Right cardiac atrium (tissue), 5 donors: ENCODE measurements around the gene RADIL. TPM values are rescaled to one million over a fixed set of nuclear protein-coding genes. Genes with fewer than 3 reads are reported as not detected.
A peak's percentile ranks its signal among the peaks of the same experiment; 100 is the strongest.
"Not testable (repeated sequence)": the region's sequence is repeated elsewhere in the genome, so short reads cannot be mapped to it uniquely, and the experiment has no call there.

Experiments used
- ATAC-seq, 2 donors: fragments of 200-7000 bp; cut with Tn5 transposase; one replicate each; pipeline versions ENCODE4 v1.8.0 to v1.9.1; 2020; ENCODE audit warnings: moderate library complexity in 2 of 2, mild to moderate bottlenecking in 1 of 2
- DNase-seq, 3 donors: peaks; one replicate each; pipeline ENCODE4 v3.0.0-alpha.2; 2020
- H3K27ac ChIP-seq: one replicate; pipeline ENCODE4 v1.5.1; 2013; ENCODE audit warnings: mild to moderate bottlenecking, low read length, control low read depth, moderate library complexity
- H3K27me3 ChIP-seq: one replicate; pipeline ENCODE4 v1.6.1; 2013; ENCODE audit not compliant: control insufficient read depth, insufficient read depth
- H3K4me1 ChIP-seq: one replicate; pipeline ENCODE4 v1.6.1; 2013; ENCODE audit warnings: low read length; ENCODE audit not compliant: control insufficient read depth, insufficient read depth
- H3K4me3 ChIP-seq: one replicate; pipeline ENCODE4 v1.5.1; 2013; ENCODE audit warnings: low read length, control low read depth
- H3K9me3 ChIP-seq: one replicate; pipeline ENCODE4 v1.6.1; 2013; ENCODE audit warnings: low read length; ENCODE audit not compliant: control insufficient read depth
- whole genome bisulfite sequencing: extraction: QIAGEN DNeasy Blood & Tissue Kit; methylation state at CpG from one replicate; pipeline ENCODE4 v1.1.7; 2013; 5-methylcytosine and 5-hydroxymethylcytosine counted together
- intact Hi-C, 4 donors: fragments of 100-400 bp; cut with DNase I; formaldehyde crosslinking; loops; one replicate each; pipeline versions ENCODE4 v1.11.0 to v1.14.0; 2022 to 2023
- polyA plus RNA-seq: library from polyadenylated mRNA; stranded (reverse); fragments of 200-250 nt; gene quantifications from one replicate; pipeline ENCODE4 v1.2.3, GENCODE V29; 2013
- total RNA-seq, 4 donors: library from RNA; stranded (reverse); fragmentation: NEBNext Ultra II Directional; extraction: Animal tissue kit (Norgen Biotek cat#: 25700); gene quantifications; one replicate each; pipeline ENCODE4 v1.2.1, GENCODE V29; 2021
- donor health status: healthy with polysubstance abuse.
- donor health status: DM: no; HTN: yes; CAD: no.
- donor health status: DM: no; HTN: no; CAD: no.
- donor health status: DM: no; HTN: yes; CAD: no; lungs with severe emphysema.
- donor health status: DM: yes; HTN: yes; CAD: no.

RADIL gene
- total and polyA plus RNA-seq, 5 donors: 4.7 to 12.0 (median 8.6) TPM

DNA sequence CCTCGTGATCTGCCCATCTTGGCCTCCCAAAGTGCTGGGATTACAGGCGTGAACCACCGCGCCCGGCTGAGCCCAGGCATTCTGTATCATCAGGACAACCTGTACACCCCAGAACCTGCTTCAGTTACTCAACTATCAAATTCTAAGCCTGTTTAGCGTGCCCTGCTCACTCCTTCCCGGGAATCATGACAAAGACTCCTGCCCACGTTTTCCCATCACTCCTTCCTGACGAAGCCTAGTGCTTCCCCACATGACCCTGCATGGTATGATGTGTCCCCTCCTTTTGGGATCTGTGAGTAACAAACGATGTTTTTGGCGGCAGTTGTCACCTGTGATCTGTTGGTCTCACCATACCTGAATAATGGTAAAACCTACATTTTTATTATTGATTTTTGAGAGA, 12.2 kb upstream of the RADIL start:
- Histone ChIP-seq H3K9me3 (no peaks in the 10 kb centered on the region), H3K4me3 (no peak overlapping the region), H3K27ac (no peak overlapping the region), H3K27me3 (no peaks in the 10 kb centered on the region), H3K4me1 (no peaks in the 10 kb centered on the region)
- no peak for DNase-seq
- WGBS: 84% methylated on average over 11 of the region's 11 CpGs
- ATAC-seq: no peak
- intact Hi-C loops: no loop called here

DNA sequence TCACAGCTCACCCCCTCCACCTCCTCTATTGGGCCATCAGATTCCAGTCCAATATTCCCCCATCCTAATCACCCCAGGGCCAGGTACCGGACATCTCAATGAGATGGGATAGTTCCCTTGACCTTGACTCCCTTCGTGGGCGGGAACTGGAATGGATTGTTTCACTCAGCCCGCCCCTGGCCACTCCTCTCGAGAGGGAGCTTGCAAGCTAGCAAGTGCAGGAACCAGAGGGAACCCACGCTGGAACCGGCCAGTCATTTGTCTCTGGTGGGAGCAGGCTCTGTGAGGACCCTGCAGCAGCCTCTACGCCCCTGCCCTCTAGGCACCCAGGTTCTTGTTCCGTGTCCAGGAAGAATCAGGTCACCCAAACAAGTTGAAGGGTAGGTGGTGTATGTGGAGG, 11.0 kb upstream of the RADIL start:
- 90% methylated on average over 9 of the region's 9 CpGs for WGBS
- no peak for ATAC-seq

DNA sequence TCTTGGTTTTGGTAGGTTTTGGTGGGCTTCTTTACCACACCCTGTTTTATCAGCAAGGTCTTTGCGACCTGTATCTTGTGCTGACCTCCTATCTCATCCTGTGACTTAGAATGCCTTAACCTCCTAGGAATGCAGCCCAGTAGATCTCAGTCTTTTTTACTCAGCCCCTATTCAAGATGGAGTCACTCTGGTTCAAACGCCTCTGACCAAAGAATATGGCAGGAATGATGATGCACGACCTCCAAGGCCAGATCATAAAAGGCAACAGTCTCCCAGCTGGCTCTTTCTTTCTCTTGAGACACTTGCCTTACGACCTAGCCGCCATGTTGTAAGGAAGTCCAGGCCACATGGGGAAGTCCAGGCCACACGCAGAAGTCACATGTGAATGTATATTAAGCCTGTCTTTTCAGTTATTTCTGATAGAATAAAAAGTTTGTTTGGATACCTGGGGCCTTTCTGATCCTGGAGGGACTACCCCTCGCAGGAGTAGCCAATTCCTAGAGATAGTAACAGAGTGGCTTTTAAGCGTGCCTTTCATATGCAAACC, 10.5 kb upstream of the RADIL start:
- Histone ChIP-seq H3K4me3 (no peak overlapping the region), H3K9me3 (no peaks in the 10 kb centered on the region), H3K4me1 (no peaks in the 10 kb centered on the region), H3K27ac (no peak overlapping the region), H3K27me3 (no peaks in the 10 kb centered on the region)
- DNase-seq: no peak
- intact Hi-C loops: no loop called here
- no peak for ATAC-seq
- WGBS: 83% methylated on average over 8 of the region's 8 CpGs

More for the DNA sequence above, 11.0 kb upstream of the RADIL start:
- no peak overlapping the region for H3K4me3 ChIP-seq
- H3K9me3 ChIP-seq: no peaks in the 10 kb centered on the region
- no peaks in the 10 kb centered on the region for H3K27me3 ChIP-seq
- H3K27ac ChIP-seq: no peak overlapping the region
- intact Hi-C loops: no loop called here
- no peak for DNase-seq
- H3K4me1 ChIP-seq: no peaks in the 10 kb centered on the region

DNA sequence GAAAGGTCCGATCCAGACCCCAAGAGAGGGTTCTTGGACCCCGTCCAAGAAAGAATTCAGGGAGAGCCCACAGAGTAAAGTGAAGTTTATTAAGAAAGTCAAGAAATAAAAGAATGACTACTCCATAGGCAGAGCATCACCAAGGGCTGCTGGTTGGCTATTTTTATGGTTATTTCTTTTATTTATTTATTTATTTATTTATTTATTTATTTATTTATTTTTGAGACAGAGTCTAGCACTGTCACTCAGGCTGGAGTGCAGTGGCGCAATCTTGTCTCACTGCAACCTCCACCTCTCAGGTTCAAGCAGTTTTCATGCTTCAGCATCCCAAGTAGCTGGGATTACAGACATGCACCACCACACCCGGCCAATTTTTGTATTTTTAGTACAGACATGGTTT, 9.7 kb upstream of the RADIL start:
- intact Hi-C loops, H3K4me1 ChIP-seq, ATAC-seq, H3K4me3 ChIP-seq, H3K9me3 ChIP-seq, DNase-seq, H3K27ac ChIP-seq, H3K27me3 ChIP-seq: not testable (repeated sequence)
- WGBS: 71% methylated on average over 4 of the region's 4 CpGs

DNA sequence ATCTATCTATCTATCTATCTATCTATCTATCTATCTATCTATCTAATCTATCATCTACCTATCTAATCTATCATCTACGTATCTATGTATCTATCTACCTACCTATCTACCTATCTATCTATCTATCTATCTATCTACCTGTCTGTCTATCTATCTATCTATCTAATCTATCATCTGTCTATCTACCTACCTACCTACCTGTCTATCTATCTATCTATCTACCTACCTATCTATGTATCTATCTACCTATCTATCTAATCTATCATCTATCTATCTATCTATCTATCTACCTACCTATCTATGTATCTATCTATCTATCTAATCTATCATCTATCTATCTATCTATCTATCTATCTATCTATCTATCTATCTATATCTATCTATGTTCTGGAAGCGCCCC, 8.0 kb upstream of the RADIL start:
- H3K27me3 ChIP-seq, DNase-seq, H3K4me1 ChIP-seq, H3K27ac ChIP-seq, intact Hi-C loops, ATAC-seq, H3K4me3 ChIP-seq, H3K9me3 ChIP-seq: not testable (repeated sequence)
- 74% methylated on average over 2 of the region's 2 CpGs for WGBS

DNA sequence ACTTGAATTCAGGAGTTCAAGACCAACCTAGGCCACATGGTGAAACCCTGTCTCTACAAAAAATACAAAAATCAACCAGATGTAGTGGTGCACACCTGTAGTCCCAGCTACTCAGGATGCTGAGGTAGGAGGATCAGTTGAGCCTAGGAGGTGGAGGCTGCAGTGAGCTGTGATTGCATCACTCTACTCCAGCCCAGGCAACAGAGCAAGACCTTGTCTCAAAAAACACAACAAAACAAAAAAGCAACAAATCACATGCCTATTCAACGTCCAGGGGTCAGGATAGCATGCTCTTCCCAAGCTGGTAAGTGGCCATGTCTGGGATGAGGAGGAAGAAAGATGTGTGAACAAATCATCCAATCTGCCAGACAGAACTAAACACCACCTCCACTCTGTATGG, 6.2 kb upstream of the RADIL start:
- Histone ChIP-seq H3K4me3 (no peak overlapping the region), H3K4me1 (no peaks in the 10 kb centered on the region), H3K27me3 (no peaks in the 10 kb centered on the region), H3K9me3 (no peaks in the 10 kb centered on the region), H3K27ac (no peak overlapping the region)
- no peak for ATAC-seq
- DNase-seq: no peak
- WGBS: 63% methylated on average over 1 of the region's 1 CpG
- intact Hi-C loops: loop anchor here in 2 of 4 donors (5.0 to 10.0 kb wide), 3 partner anchors 55 to 95 kb away; no protein-coding TSS in a partner anchor

DNA sequence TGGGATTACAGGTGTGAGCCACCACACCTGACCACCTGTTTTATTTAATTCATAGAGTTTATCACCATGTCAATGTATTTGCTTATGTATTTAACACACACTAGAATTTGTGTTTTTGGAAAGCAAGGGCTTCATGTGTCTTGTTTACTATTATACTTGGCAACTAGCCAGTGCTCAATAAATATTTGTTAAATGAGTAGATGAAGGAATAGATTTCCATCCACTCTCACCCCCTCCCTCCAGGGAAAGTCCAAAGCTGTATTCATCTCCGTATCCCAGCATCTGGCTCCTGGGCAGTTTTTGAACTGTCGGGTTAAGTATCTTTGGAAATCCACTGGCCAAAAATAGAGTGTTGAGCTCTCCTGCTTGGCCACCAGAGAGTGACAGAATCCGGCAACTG, 4.6 kb upstream of the RADIL start:
- Histone ChIP-seq H3K9me3 (no peaks in the 10 kb centered on the region), H3K4me3 (no peak overlapping the region), H3K4me1 (no peaks in the 10 kb centered on the region), H3K27ac (no peak overlapping the region), H3K27me3 (no peaks in the 10 kb centered on the region)
- DNase-seq (no peak), ATAC-seq (no peak)
- intact Hi-C loops: loop anchor here in 2 of 4 donors (5.0 to 10.0 kb wide), 3 partner anchors 53 to 93 kb away; no protein-coding TSS in a partner anchor
- 40% methylated on average over 3 of the region's 3 CpGs for WGBS

DNA sequence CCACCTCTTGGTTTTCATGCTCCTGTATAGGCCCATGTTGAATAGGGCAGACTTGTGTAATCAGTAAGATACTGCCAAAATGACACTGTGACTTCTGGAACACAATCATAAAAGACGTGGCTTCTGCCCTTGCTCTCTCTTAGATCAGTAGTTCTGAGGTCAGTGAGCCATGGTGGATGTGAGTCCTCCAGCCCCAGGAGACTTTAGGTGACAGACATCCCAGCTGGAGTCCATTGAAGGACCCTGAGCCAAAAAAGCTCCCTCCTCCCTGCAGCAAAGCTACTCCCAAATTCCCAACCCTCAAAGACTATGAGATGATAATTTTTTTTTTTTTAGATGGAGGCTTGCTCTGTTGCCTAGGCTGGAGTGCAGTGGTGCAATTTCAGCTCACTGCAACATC, 3.2 kb upstream of the RADIL start:
- no peaks in the 10 kb centered on the region for H3K4me1 ChIP-seq
- H3K27ac ChIP-seq: no peak overlapping the region
- H3K27me3 ChIP-seq: no peaks in the 10 kb centered on the region
- ATAC-seq: no peak
- intact Hi-C loops: loop anchor here in 2 of 4 donors (5.0 to 10.0 kb wide), 3 partner anchors 52 to 92 kb away; no protein-coding TSS in a partner anchor
- no peaks in the 10 kb centered on the region for H3K9me3 ChIP-seq
- DNase-seq: no peak
- 46% methylated on average over 1 of the region's 1 CpG for WGBS
- H3K4me3 ChIP-seq: no peak overlapping the region

DNA sequence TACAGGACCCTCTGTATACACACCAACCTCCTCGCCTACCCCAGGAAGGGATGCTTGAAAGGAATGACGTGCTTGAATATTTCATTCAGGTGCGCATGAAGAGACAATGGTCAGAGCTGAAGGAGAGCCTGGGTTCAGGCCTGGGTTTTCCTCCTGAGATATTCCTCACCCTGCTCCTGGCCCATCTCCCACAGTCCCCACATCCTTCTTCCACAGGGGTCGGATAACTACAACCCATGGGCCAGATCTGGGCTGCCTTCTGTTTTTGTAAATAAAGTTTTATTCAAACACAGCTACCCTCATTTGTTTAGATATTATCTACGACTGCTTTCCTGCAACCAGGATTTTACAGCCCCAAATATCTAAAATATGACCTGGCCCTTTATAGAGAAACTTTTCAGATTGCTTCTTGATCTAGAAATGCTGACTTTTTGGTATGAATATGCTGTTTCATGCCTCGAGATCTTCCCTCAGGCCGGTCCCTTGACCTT, 1.8 kb upstream of the RADIL start:
- ATAC-seq: no peak
- Histone ChIP-seq H3K27ac (no peak overlapping the region), H3K9me3 (no peaks in the 10 kb centered on the region), H3K4me1 (no peaks in the 10 kb centered on the region), H3K4me3 (no peak overlapping the region), H3K27me3 (no peaks in the 10 kb centered on the region)
- intact Hi-C loops: loop anchor here in 2 of 4 donors (5.0 to 10.0 kb wide), 3 partner anchors 51 to 91 kb away; no protein-coding TSS in a partner anchor
- WGBS: 87% methylated on average over 7 of the region's 7 CpGs
- no peak for DNase-seq

DNA sequence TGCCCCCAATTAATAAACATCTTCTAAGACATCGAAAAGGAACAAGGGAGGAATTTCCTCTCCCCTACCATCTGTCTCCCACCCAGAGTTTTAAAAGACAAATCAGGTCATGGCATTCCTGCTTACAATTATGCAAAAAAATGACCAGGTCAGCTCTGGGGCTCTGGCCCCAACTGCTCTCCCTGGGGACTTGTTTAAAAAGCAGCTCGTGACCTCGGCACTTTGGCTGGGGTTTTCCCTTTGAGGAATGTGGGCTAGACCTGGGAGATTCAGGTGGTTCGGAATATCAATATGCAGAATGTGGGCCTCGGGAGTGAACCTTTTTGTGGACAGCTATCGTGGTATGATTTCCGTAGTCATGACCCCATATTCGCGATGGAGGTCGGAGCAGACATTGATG, 648 bp upstream of the RADIL start:
- intact Hi-C loops: loop anchor here in 3 of 4 donors (5.0 to 10.0 kb wide), 4 partner anchors 49 to 89 kb away; no protein-coding TSS in a partner anchor
- DNase-seq: no peak
- Histone ChIP-seq H3K4me3 (no peak overlapping the region), H3K27ac (no peak overlapping the region), H3K9me3 (no peaks in the 10 kb centered on the region), H3K27me3 (no peaks in the 10 kb centered on the region), H3K4me1 (no peaks in the 10 kb centered on the region)
- ATAC-seq: no peak
- 78% methylated on average over 10 of the region's 10 CpGs for WGBS

DNA sequence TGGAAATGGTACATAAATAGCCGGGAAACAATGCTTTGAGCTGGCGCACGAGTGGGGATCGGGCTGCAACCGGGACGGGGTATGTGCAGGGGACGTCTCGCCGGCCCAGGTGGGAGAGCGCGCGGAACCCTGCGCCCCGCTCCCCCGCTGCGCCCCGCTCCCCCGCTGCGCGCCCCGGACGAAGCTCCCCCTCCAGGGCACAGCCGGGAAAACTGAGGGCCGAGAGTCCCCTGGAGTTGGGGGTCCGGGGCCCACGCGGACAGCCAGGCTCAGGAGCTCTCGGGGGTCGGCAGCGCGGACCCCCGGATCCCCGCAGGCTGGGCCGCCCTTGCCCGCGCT, 514 bp downstream of the RADIL start:
- H3K9me3 ChIP-seq: no peaks in the 10 kb centered on the region
- H3K4me1 ChIP-seq: no peaks in the 10 kb centered on the region
- no peaks in the 10 kb centered on the region for H3K27me3 ChIP-seq
- intact Hi-C loops: loop anchor here in 3 of 4 donors (5.0 to 10.0 kb wide), 4 partner anchors 48 to 88 kb away; no protein-coding TSS in a partner anchor
- under 1% methylated on average over 36 of the region's 36 CpGs for WGBS
- H3K27ac ChIP-seq: peak overlapping the region; percentile 84
- ATAC-seq (no peak), DNase-seq (peak in 1 of 3 donors; percentile 68)
- peak overlapping the region; percentile 82 for H3K4me3 ChIP-seq
